ENCODE results near the gene VANGL1. TPM values are rescaled to one million over a fixed set of nuclear protein-coding genes. Genes with fewer than 3 reads are reported as not detected.

The VANGL1 gene
- total RNA-seq, 1 donor from 2014 or later, result 8.0 TPM

- no peak for TF ChIP-seq CTCF (IDR thresholded peaks at IDR 0.05)
- intact Hi-C loops (cut with DNase I), result no loop called here
- Histone ChIP-seq H3K4me1 (peaks cover 4 to 5% of the 10 kb centered on the region in 2 donors), H3K27ac (no peak overlapping the region), H3K27me3 (no peaks in the 10 kb centered on the region), H3K9me3 (no peaks in the 10 kb centered on the region), H3K36me3 (no peaks in the 10 kb centered on the region), H3K4me3 (no peak overlapping the region)
- no peak for DNase-seq (ENCODE audit: low spot score in 2 of 2)
Observed at GRCh38 chr1:115647047-115647446, 5.3 kb downstream of the VANGL1 start.

GRCh38 chr1:115647507-115647906, 5.7 kb downstream of the VANGL1 start:
- no peaks in the 10 kb centered on the region for H3K36me3 ChIP-seq
- H3K27me3 ChIP-seq, result no peaks in the 10 kb centered on the region
- peaks cover 4 to 5% of the 10 kb centered on the region in 2 donors for H3K4me1 ChIP-seq
- intact Hi-C loops (cut with DNase I), result no loop called here
- no peaks in the 10 kb centered on the region for H3K9me3 ChIP-seq
- DNase-seq (ENCODE audit: low spot score in 2 of 2), result no peak
- no peak overlapping the region for H3K4me3 ChIP-seq
- no peak for TF ChIP-seq CTCF (IDR thresholded peaks at IDR 0.05)
- H3K27ac ChIP-seq, result no peak overlapping the region

- Histone ChIP-seq H3K27me3 (no peaks in the 10 kb centered on the region), H3K27ac (no peak overlapping the region), H3K9me3 (no peaks in the 10 kb centered on the region), H3K4me1 (peaks cover 3 to 5% of the 10 kb centered on the region in 2 donors), H3K36me3 (no peaks in the 10 kb centered on the region), H3K4me3 (no peak overlapping the region)
- TF ChIP-seq CTCF (IDR thresholded peaks at IDR 0.05), result no peak
- DNase-seq (ENCODE audit: low spot score in 2 of 2), result no peak
- intact Hi-C loops (cut with DNase I), result no loop called here
Observed at GRCh38 chr1:115647919-115648650, 6.3 kb downstream of the VANGL1 start.

GRCh38 chr1:115648717-115649691, 7.2 kb downstream of the VANGL1 start:
- no peak for DNase-seq (ENCODE audit: low spot score in 2 of 2)
- H3K4me1 ChIP-seq, result peaks cover 0 to 2% of the 10 kb centered on the region in 2 donors
- no peak overlapping the region for H3K4me3 ChIP-seq
- no peak for TF ChIP-seq CTCF (IDR thresholded peaks at IDR 0.05)
- H3K36me3 ChIP-seq, result no peaks in the 10 kb centered on the region
- intact Hi-C loops (cut with DNase I), result no loop called here
- no peaks in the 10 kb centered on the region for H3K27me3 ChIP-seq
- no peak overlapping the region for H3K27ac ChIP-seq
- no peaks in the 10 kb centered on the region for H3K9me3 ChIP-seq

- H3K27ac ChIP-seq, result no peak overlapping the region
- TF ChIP-seq CTCF (IDR thresholded peaks at IDR 0.05), result no peak
- peaks cover 3 to 8% of the 10 kb centered on the region in 2 donors for H3K4me1 ChIP-seq
- DNase-seq (ENCODE audit: low spot score in 2 of 2), result no peak
- H3K27me3 ChIP-seq, result no peaks in the 10 kb centered on the region
- no peaks in the 10 kb centered on the region for H3K36me3 ChIP-seq
- intact Hi-C loops (cut with DNase I), result no loop called here
- no peak overlapping the region for H3K4me3 ChIP-seq
- H3K9me3 ChIP-seq, result no peaks in the 10 kb centered on the region
Observed at GRCh38 chr1:115649964-115650363, 8.2 kb downstream of the VANGL1 start.

Data from ascending aorta (tissue), 2 donors.